Mesodermal cell (in vitro differentiated cells): ENCODE data around the gene DENND2D.
"Not testable (repeated sequence)": the region's sequence is repeated elsewhere in the genome, so short reads cannot be mapped to it uniquely, and the experiment has no call there.

ENCODE experiments used
- H3K27ac ChIP-seq: 2 replicates; pipeline ENCODE4 v1.7.0; 2013; ENCODE audit warnings: mild to moderate bottlenecking, low read depth, low read length, moderate library complexity; ENCODE audit not compliant: severe bottlenecking
- H3K36me3 ChIP-seq: 2 replicates; pipeline ENCODE4 v1.7.1; 2013; ENCODE audit warnings: mild to moderate bottlenecking, low read length, moderate library complexity; ENCODE audit not compliant: control insufficient read depth, insufficient read depth
- H3K4me1 ChIP-seq: one replicate; pipeline ENCODE4 v1.7.1; 2013; ENCODE audit warnings: mild to moderate bottlenecking, low read length; ENCODE audit not compliant: insufficient read depth, control insufficient read depth, poor library complexity, severe bottlenecking
- H3K4me3 ChIP-seq: 2 replicates; pipeline ENCODE4 v1.7.0; 2013; ENCODE audit warnings: low read length, control low read depth, mild to moderate bottlenecking; ENCODE audit not compliant: insufficient read depth, poor library complexity, severe bottlenecking; ENCODE audit errors: extremely low read depth
- H3K9me3 ChIP-seq: 2 replicates; pipeline ENCODE4 v1.7.1; 2013; ENCODE audit warnings: mild to moderate bottlenecking, low read length, moderate library complexity; ENCODE audit not compliant: control insufficient read depth
- WGBS, 2 experiments: methylation state at CpG; one replicate each; pipeline ENCODE4 v1.1.5; 2013; ENCODE audit warnings: missing lambda C conversion rate in 2 of 2; ENCODE audit not compliant: insufficient coverage in 2 of 2; 5-methylcytosine and 5-hydroxymethylcytosine counted together

The DENND2D gene

GRCh38 chr1:111221276-111221632 is 20.8 kb upstream of the DENND2D start:
- H3K36me3 ChIP-seq, result no peaks in the 10 kb centered on the region
- no peak overlapping the region for H3K27ac ChIP-seq
- no peaks in the 10 kb centered on the region for H3K9me3 ChIP-seq
- 100% methylated on average over 1 of the region's 2 CpGs; no CpG with 5 or more reads in 1 of the 2 experiments for WGBS, 2 experiments
- H3K4me1 ChIP-seq, result peaks cover 8% of the 10 kb centered on the region
- no peak overlapping the region for H3K4me3 ChIP-seq

GRCh38 chr1:111220302-111220890 is 19.9 kb upstream of the DENND2D start:
- 91 to 92% methylated on average over 4 to 5 of the region's 6 CpGs for WGBS, 2 experiments
- Histone ChIP-seq H3K4me3 (no peak overlapping the region), H3K9me3 (no peaks in the 10 kb centered on the region), H3K4me1 (peaks cover 12% of the 10 kb centered on the region), H3K36me3 (no peaks in the 10 kb centered on the region), H3K27ac (no peak overlapping the region)

GRCh38 chr1:111219557-111220286 is 19.3 kb upstream of the DENND2D start:
- 86 to 96% methylated on average over 1 to 2 of the region's 5 CpGs for WGBS, 2 experiments
- H3K36me3 ChIP-seq, result no peaks in the 10 kb centered on the region
- no peak overlapping the region for H3K4me3 ChIP-seq
- H3K4me1 ChIP-seq, result peaks cover 15% of the 10 kb centered on the region
- H3K27ac ChIP-seq, result peak overlapping the region; percentile 34
- H3K9me3 ChIP-seq, result no peaks in the 10 kb centered on the region

GRCh38 chr1:111218701-111219556 is 18.5 kb upstream of the DENND2D start:
- no peak overlapping the region for H3K4me3 ChIP-seq
- WGBS, 2 experiments, result 83 to 93% methylated on average over 4 to 6 of the region's 8 CpGs
- H3K4me1 ChIP-seq, result peaks cover 22% of the 10 kb centered on the region
- H3K9me3 ChIP-seq, result no peaks in the 10 kb centered on the region
- H3K36me3 ChIP-seq, result no peaks in the 10 kb centered on the region
- peak overlapping the region; percentile 34 for H3K27ac ChIP-seq

DNA sequence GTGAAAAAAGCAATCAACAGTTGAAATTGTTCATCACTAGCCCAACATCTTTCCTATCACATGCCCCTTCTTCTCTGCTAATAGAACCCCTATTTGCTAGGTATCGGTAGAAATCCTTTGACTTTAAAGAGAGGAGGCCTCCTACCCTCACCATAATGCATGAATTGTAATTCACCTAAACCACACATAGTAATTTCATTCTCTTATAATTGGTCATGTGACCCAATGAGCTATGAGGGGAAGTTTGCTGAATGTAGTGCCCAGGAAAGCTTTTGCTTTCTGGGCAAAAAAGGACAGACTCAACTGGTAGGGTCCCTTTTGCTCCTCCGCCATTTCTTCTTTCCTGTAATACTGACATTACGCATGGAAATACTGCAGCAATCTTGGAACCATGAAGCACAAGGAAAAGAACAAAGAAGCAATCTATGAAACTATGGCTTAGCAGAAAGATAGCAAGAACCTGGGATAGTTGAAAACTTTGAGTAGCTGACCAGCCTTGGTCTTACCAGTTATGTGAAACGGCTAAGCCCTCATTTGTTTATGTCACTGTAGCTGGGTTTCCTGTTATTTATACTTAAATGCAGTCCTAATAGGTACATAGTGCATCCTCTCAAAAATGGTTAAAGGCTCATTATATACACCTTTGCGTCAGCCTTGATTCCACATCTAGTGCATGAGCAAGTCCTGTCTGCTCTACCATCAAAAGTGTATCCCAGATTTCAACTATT is 16.9 kb upstream of the DENND2D start:
- Histone ChIP-seq H3K9me3 (no peaks in the 10 kb centered on the region), H3K36me3 (no peaks in the 10 kb centered on the region), H3K4me3 (no peak overlapping the region), H3K27ac (no peak overlapping the region), H3K4me1 (peaks cover 29% of the 10 kb centered on the region)
- 77 to 93% methylated on average over 3 to 5 of the region's 5 CpGs for WGBS, 2 experiments

DNA sequence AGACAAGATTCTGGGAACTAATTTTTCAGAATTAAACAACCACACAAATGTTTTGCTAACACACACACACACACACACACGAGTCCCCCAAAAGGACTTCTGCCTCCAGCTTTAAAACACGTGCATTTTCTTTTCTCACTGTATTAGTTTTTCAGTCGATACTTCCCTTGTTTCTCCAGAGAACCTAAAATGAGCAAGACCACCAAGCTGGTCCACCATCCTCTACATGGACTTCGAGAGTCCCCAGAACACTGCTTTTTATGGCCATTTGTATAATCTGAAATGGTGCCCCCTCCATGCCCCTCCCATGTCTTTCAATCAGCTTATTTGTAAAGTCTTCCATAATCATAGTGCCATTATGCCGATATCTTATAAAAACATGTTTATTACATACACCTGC is 16.3 kb upstream of the DENND2D start:
- Histone ChIP-seq H3K36me3 (no peaks in the 10 kb centered on the region), H3K4me1 (peaks cover 29% of the 10 kb centered on the region), H3K27ac (no peak overlapping the region), H3K4me3 (no peak overlapping the region), H3K9me3 (no peaks in the 10 kb centered on the region)
- 76 to 100% methylated on average over 3 to 4 of the region's 5 CpGs for WGBS, 2 experiments

DNA sequence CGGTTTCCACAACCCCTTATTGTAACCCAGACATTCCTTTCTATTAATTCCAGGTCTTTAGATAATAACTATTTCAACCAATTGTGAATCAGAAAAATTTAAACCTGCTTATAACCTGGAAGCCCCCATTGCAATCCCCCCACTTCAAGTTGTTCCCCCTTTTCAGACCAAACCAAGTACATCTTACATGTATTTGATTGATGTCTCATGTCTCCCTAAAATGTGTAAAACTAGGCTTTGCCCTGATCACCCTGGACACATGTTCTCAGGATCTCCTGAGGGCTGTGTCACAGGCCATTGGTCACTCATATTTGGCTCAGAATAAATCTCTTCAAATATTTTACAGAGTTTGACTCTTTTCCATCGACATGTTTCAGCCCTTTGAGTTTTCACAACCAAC is 14.8 kb upstream of the DENND2D start:
- H3K27ac ChIP-seq, result not testable (repeated sequence)

DNA sequence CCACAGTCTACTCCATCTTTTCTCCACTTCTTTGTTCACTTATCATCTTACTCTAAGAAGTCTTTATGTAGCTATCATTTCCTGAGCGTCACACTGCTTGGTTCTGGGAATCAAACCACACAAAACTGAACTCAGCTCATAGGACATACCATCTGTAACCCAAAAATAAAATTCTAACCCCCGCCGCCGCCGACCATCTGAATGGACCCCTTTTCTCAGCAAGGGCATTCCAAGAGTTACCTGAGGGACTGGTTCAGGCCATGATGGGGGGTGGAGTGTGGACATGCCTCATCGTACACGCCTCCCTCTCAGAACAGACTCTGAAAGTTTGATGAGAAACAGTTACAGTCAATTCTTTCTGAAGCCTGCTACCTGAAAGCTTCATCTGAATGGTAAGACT is 14.4 kb upstream of the DENND2D start:
- H3K27ac ChIP-seq, result peak overlapping the region; percentile 24
- 85 to 88% methylated on average over 3 to 4 of the region's 7 CpGs for WGBS, 2 experiments

More for the DNA sequence above, 14.8 kb upstream of the DENND2D start:
- H3K36me3 ChIP-seq, H3K9me3 ChIP-seq, H3K4me3 ChIP-seq: not testable (repeated sequence)
- H3K4me1 ChIP-seq, result peaks cover 23% of the 10 kb centered on the region
- WGBS, 2 experiments, result 100% methylated on average over 1 of the region's 2 CpGs

GRCh38 chr1:111214074-111214801 is 13.8 kb upstream of the DENND2D start:
- Histone ChIP-seq H3K36me3 (no peaks in the 10 kb centered on the region), H3K4me1 (peaks cover 23% of the 10 kb centered on the region), H3K9me3 (no peaks in the 10 kb centered on the region), H3K4me3 (no peak overlapping the region), H3K27ac (no peak overlapping the region)
- WGBS, 2 experiments, result 82 to 94% methylated on average over 3 to 5 of the region's 6 CpGs

More for the DNA sequence above, 14.4 kb upstream of the DENND2D start:
- Histone ChIP-seq H3K4me3 (no peak overlapping the region), H3K36me3 (no peaks in the 10 kb centered on the region), H3K9me3 (no peaks in the 10 kb centered on the region), H3K4me1 (peaks cover 23% of the 10 kb centered on the region)

DNA sequence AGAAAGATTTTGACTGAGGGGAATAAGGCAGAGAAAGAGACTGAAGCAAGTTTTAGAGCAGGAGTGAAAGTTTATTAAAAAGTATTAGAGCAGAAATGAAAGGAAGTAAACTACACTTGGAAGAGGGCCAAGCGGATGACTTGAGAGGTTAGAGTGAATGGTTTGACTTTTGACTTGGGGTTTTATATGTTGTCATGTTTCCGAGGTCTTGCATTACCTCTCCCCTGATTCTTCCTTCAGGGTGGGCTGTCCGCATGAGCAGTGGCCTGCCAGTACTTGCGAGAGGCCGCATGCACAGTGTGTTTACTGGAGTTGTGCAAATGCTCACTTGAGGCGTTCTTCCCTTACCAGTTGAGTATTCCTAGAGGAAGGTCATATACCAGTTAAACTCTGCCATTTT is 13.0 kb upstream of the DENND2D start:
- WGBS, 2 experiments, result 96% methylated on average over 4 of the region's 6 CpGs
- Histone ChIP-seq H3K4me3 (no peak overlapping the region), H3K27ac (no peak overlapping the region), H3K9me3 (no peaks in the 10 kb centered on the region), H3K4me1 (peaks cover 23% of the 10 kb centered on the region), H3K36me3 (no peaks in the 10 kb centered on the region)
